GM12878 (cell line): ENCODE data around the gene ROBO1. TPM values are rescaled to one million over a fixed set of nuclear protein-coding genes. Genes with fewer than 3 reads are reported as not detected.

Experiments used
- ASH2L ChIP-seq: fragments of 300-600, 200-600 bp; sonication (generic); IDR thresholded peaks from 2 replicates; pipeline ENCODE4 v1.6.1; 2017; ENCODE audit warnings: low read depth, mild to moderate bottlenecking, borderline replicate concordance
- BCL11A ChIP-seq: IDR thresholded peaks from 2 replicates; pipeline ENCODE4 v1.6.1; 2011; ENCODE audit warnings: low read depth, low read length
- BHLHE40 ChIP-seq, 2 experiments: fragments of 450-650 bp in 1 of 2; IDR thresholded peaks; 2 replicates each; pipeline ENCODE4 v1.6.1; 2011 to 2017; ENCODE audit warnings: low read depth in 2 of 2, borderline replicate concordance in 1 of 2, improper control_type of control experiment in 1 of 2, low read length in 1 of 2, mild to moderate bottlenecking in 1 of 2
- CEBPB ChIP-seq, 2 experiments: fragments of 150-350 bp in 1 of 2; IDR thresholded peaks; 2 replicates each; pipeline ENCODE4 v1.6.1; 2012 to 2014; ENCODE audit warnings: low read depth in 2 of 2, low read length in 2 of 2, borderline replicate concordance in 1 of 2, inconsistent platforms in 1 of 2
- CEBPZ ChIP-seq: fragments of 150-350 bp; IDR thresholded peaks from 2 replicates; pipeline ENCODE4 v1.6.1; 2016; ENCODE audit warnings: low read depth, low read length
- EGR1 ChIP-seq, 2 experiments: IDR thresholded peaks; 1 replicate in 1 of 2; 2 replicates in 1 of 2; pipeline ENCODE4 v1.6.1; 2011 to 2012; ENCODE audit warnings: low read depth in 2 of 2, low read length in 2 of 2, borderline replicate concordance in 1 of 2, mild to moderate bottlenecking in 1 of 2, moderate library complexity in 1 of 2
- EP300 ChIP-seq, 2 experiments: fragments of 150-350 bp in 1 of 2; IDR thresholded peaks; 2 replicates each; pipeline ENCODE4 v1.6.1; 2011 to 2012; ENCODE audit warnings: low read depth in 2 of 2, low read length in 2 of 2, borderline replicate concordance in 1 of 2, improper control_type of control experiment in 1 of 2, inconsistent platforms in 1 of 2; ENCODE audit not compliant: control insufficient read depth in 1 of 2
- MXI1 ChIP-seq: fragments of 150-350 bp; IDR thresholded peaks from 2 replicates; pipeline ENCODE4 v1.6.1; 2011; ENCODE audit warnings: low read depth, mild to moderate bottlenecking, inconsistent platforms, low read length, improper control_type of control experiment
- MYC ChIP-seq: IDR thresholded peaks from 2 replicates; pipeline ENCODE4 v1.6.1; 2011; ENCODE audit warnings: mild to moderate bottlenecking, low read length, moderate library complexity, inconsistent platforms; ENCODE audit not compliant: insufficient read depth, insufficient replicate concordance, insufficient read length, severe bottlenecking
- RCOR1 ChIP-seq: conservative IDR thresholded peaks from 2 replicates; pipeline ENCODE4 v1.6.1; 2012; ENCODE audit warnings: low read depth, low read length, improper control_type of control experiment
- RELB ChIP-seq: fragments of 450-650 bp; IDR thresholded peaks from 2 replicates; pipeline ENCODE4 v1.6.1; 2017; ENCODE audit warnings: low read depth, mild to moderate bottlenecking, moderate library complexity
- SPI1 ChIP-seq: IDR thresholded peaks from 2 replicates; pipeline ENCODE4 v1.6.1; 2011; ENCODE audit warnings: low read depth, mild to moderate bottlenecking, low read length, moderate library complexity, borderline replicate concordance; ENCODE audit not compliant: insufficient read depth
- STAT1 ChIP-seq: fragments of 450-650 bp; conservative IDR thresholded peaks from 2 replicates; pipeline ENCODE4 v1.6.1; 2014; ENCODE audit warnings: antibody characterized with exemption, mild to moderate bottlenecking
- ZBTB11 ChIP-seq: fragments of 450-650 bp; formaldehyde crosslinking; IDR thresholded peaks from 2 replicates; pipeline ENCODE4 v1.5.0; 2022; ENCODE audit warnings: mild to moderate bottlenecking, missing genetic modification characterization
- ZBTB4 ChIP-seq: fragments of 450-650 bp; formaldehyde crosslinking; IDR thresholded peaks from 2 replicates; pipeline ENCODE4 v1.4.0; 2022; ENCODE audit warnings: mild to moderate bottlenecking, moderate library complexity
- polyA plus RNA-seq, 11 experiments: library from polyadenylated mRNA; depleted of rRNA in 4 of 11; unstranded in 6 of 11; stranded (reverse) in 5 of 11; fragments of >200 nt; fragmentation: Nextera tagmentation in 4 of 11; fragmentation: Illumina TruSeq in 1 of 11; extraction: Ambion mirVana in 4 of 11; extraction: Trizol in 1 of 11; gene quantifications; 1 replicate in 1 of 11; 2 replicates in 10 of 11; pipeline versions ENCODE4 v1.2.1 to v1.2.3, GENCODE V29; 2011 to 2016; ENCODE audit warnings: inconsistent platforms in 2 of 11, missing spikeins in 2 of 11, low read depth in 1 of 11
- total RNA-seq, 4 experiments: library from RNA; depleted of rRNA in 3 of 4; stranded (reverse); fragments of >200 nt in 3 of 4; fragmentation: Illumina TruSeq in 1 of 4; extraction: Trizol in 1 of 4; gene quantifications; 2 replicates each; pipeline versions ENCODE4 v1.2.1 to v1.2.3, GENCODE V29; 2013 to 2021

The ROBO1 gene
- total and polyA plus RNA-seq, 10 of the 15 experiments (the other 5 are each of a cell fraction or from before 2014, with no cell fraction given), result 0.29 to 46.5 (median 1.2) TPM

GRCh38 chr3:78873641-78874040, 894.2 kb downstream of the ROBO1 start (continued):
- no peak for TF ChIP-seq ZBTB11
- no peak for TF ChIP-seq BCL11A
- no peak for TF ChIP-seq MXI1
- TF ChIP-seq CEBPB (IDR thresholded peaks at IDR 0.05; ENCODE audit: borderline replicate concordance in 1 of 2, low read depth in 2 of 2, low read length in 2 of 2), result no peak
- TF ChIP-seq BHLHE40 (IDR thresholded peaks at IDR 0.05; ENCODE audit: borderline replicate concordance in 1 of 2, low read depth in 2 of 2, low read length in 1 of 2), result peak; percentile 81 to 82
- no peak for TF ChIP-seq STAT1
- TF ChIP-seq RCOR1, result no peak
- no peak for TF ChIP-seq MYC
- TF ChIP-seq CEBPZ, result no peak
- TF ChIP-seq ASH2L, result no peak
- no peak for TF ChIP-seq ZBTB4 (CRISPR knock-in tag)
- TF ChIP-seq SPI1, result no peak
- peak; percentile 71 for TF ChIP-seq RELB
- TF ChIP-seq EP300 (IDR thresholded peaks at IDR 0.05; ENCODE audit: borderline replicate concordance in 1 of 2, control insufficient read depth in 1 of 2, low read depth in 2 of 2, low read length in 2 of 2), result 0 out of 4 replicates have a peak, but pooled peaks of 1 of the 2 experiments have one; percentile 17
- no peak for TF ChIP-seq EGR1 (IDR thresholded peaks at IDR 0.05; ENCODE audit: borderline replicate concordance in 1 of 2, low read depth in 2 of 2, low read length in 2 of 2)
